K562 (cell line): ENCODE measurements around the gene FBXO28. TPM values are rescaled to one million over a fixed set of nuclear protein-coding genes. Genes with fewer than 3 reads are reported as not detected.

Experiments used
- ATAC-seq: fragments of 200-7000 bp; cut with Tn5 transposase; 3 replicates; pipeline ENCODE4 v1.9.1; 2020; ENCODE audit warnings: moderate library complexity
- BruUV-seq: library from RNA; stranded (reverse); fragments of 400-500 nt; replicated peaks from 2 replicates; lab custom pipeline; 2021; lab: Mats Ljungman, UMichigan
- CTCF ChIA-PET: fragments of 300-600 bp; formaldehyde crosslinking; extraction: SDS; loops from one replicate; lab custom pipeline; 2021; ENCODE audit warnings: low intra/inter-chr PET ratio; lab: Yijun Ruan, JAX
- POLR2A ChIA-PET: fragments of 300-600, 350-650 bp; sonication (Branson Sonifier 250); formaldehyde crosslinking; extraction: SDS; loops from one replicate; lab custom pipeline; 2021; ENCODE audit warnings: antibody characterized with exemption, inconsistent platforms; lab: Yijun Ruan, JAX
- DNase-seq, 4 experiments: peaks; one replicate each; pipeline versions ENCODE4 v3.0.0 to v3.0.0-alpha.2; 2011 to 2018; ENCODE audit warnings: low spot score in 3 of 4, mixed read lengths in 3 of 4; ENCODE audit errors: extremely low read depth in 1 of 4
- FAIRE-seq: peaks from 2 replicates; lab custom pipeline; 2011; peaks lifted over from hg19 to GRCh38; lab: Jason Lieb, UNC
- H2AFZ ChIP-seq: 2 replicates; pipeline ENCODE4 v1.6.0; 2011; ENCODE audit warnings: low read depth, low read length, control low read depth, inconsistent platforms
- H3K27ac ChIP-seq: fragments of 200-600 bp; 3 replicates; pipeline ENCODE4 v1.8.0; 2011; ENCODE audit warnings: low read depth, mild to moderate bottlenecking, control low read depth, inconsistent platforms, low read length, moderate library complexity, mixed read lengths; ENCODE audit errors: extremely low read depth
- H3K27me3 ChIP-seq, 2 experiments: fragments of 300-600 bp in 1 of 2; 2 replicates in 1 of 2; 3 replicates in 1 of 2; pipeline versions ENCODE4 v1.6.0 to v1.8.0; 2011; ENCODE audit warnings: inconsistent platforms in 2 of 2, low read length in 2 of 2, mild to moderate bottlenecking in 1 of 2, mixed read lengths in 1 of 2, moderate library complexity in 1 of 2; ENCODE audit not compliant: control insufficient read depth in 2 of 2, insufficient read depth in 2 of 2
- H3K36me3 ChIP-seq: fragments of 300-600 bp; 3 replicates; pipeline ENCODE4 v1.8.0; 2011; ENCODE audit warnings: mild to moderate bottlenecking, low read length, inconsistent platforms; ENCODE audit not compliant: control insufficient read depth, insufficient read depth
- H3K4me1 ChIP-seq, 2 experiments: fragments of 200-600 bp in 1 of 2; replicated peaks in 1 of 2; 2 replicates in 1 of 2; 3 replicates in 1 of 2; pipeline versions ENCODE4 v1.5.1 to v1.8.0; 2011; ENCODE audit warnings: inconsistent platforms in 2 of 2, low read length in 2 of 2, mild to moderate bottlenecking in 1 of 2, mixed read lengths in 1 of 2, moderate library complexity in 1 of 2; ENCODE audit not compliant: control insufficient read depth in 2 of 2, insufficient read depth in 2 of 2
- H3K4me2 ChIP-seq: 2 replicates; pipeline ENCODE4 v1.6.1; 2011; ENCODE audit warnings: low read length, control low read depth, inconsistent platforms, mixed read lengths; ENCODE audit not compliant: insufficient read depth
- H3K4me3 ChIP-seq: fragments of 200-600 bp; sonication (generic), shearing (Covaris generic); 2 replicates; pipeline ENCODE4 v1.5.1; 2016; ENCODE audit warnings: control low read depth, inconsistent platforms
- H3K79me2 ChIP-seq: fragments of 200-600 bp; 3 replicates; pipeline ENCODE4 v1.8.0; 2011; ENCODE audit warnings: low read length, inconsistent platforms; ENCODE audit not compliant: control insufficient read depth, insufficient read depth
- H3K9ac ChIP-seq, 2 experiments: 2 replicates each; pipeline versions ENCODE4 v1.6.0 to v1.6.1; 2011; ENCODE audit warnings: low read depth in 2 of 2, low read length in 2 of 2, control low read depth in 1 of 2, inconsistent platforms in 1 of 2, mild to moderate bottlenecking in 1 of 2, mixed read lengths in 1 of 2; ENCODE audit not compliant: insufficient read depth in 1 of 2
- H3K9me1 ChIP-seq: one replicate; pipeline ENCODE4 v1.6.0; 2011; ENCODE audit warnings: inconsistent platforms, mild to moderate bottlenecking, low read length, moderate library complexity; ENCODE audit not compliant: control insufficient read depth, insufficient read depth
- H3K9me3 ChIP-seq: replicated peaks from 2 replicates; pipeline ENCODE4 v1.5.1; 2011; ENCODE audit warnings: low read depth, low read length, inconsistent platforms; ENCODE audit not compliant: control insufficient read depth, insufficient read depth
- H4K20me1 ChIP-seq: replicated peaks from 2 replicates; pipeline ENCODE4 v1.6.1; 2011; ENCODE audit warnings: low read length, inconsistent platforms, mixed read lengths; ENCODE audit not compliant: control insufficient read depth, insufficient read depth
- CCNT2 ChIP-seq: IDR thresholded peaks from 2 replicates; pipeline ENCODE4 v1.6.1; 2011; ENCODE audit warnings: borderline replicate concordance, low read depth, mild to moderate bottlenecking, moderate library complexity, mixed read lengths, low read length; ENCODE audit not compliant: insufficient read length; ENCODE audit errors: extremely low read depth
- MEIS2 ChIP-seq: fragments of 450-650 bp; IDR thresholded peaks from 2 replicates; pipeline ENCODE4 v1.6.1; 2014; ENCODE audit warnings: mild to moderate bottlenecking; ENCODE audit not compliant: partially characterized antibody
- SREBF2 ChIP-seq: sonication (generic); formaldehyde crosslinking; IDR thresholded peaks from 2 replicates; pipeline ENCODE4 v1.4.0; 2020; ENCODE audit warnings: mild to moderate bottlenecking, missing genetic modification reagents
- U2AF1 ChIP-seq: fragments of 200-400 bp; formaldehyde crosslinking; optimal IDR thresholded peaks from 2 replicates; pipeline ENCODE3; 2017; ENCODE audit warnings: mild to moderate bottlenecking, low read depth, low read length, moderate library complexity
- WGBS: fragments of 100-300 bp; shearing (Covaris generic); methylation state at CpG from one replicate; pipeline ENCODE4 v1.1.6; 2016; ENCODE audit warnings: low coverage, mixed read lengths; ENCODE audit not compliant: insufficient coverage; ENCODE audit errors: missing lambda C conversion rate; 5-methylcytosine and 5-hydroxymethylcytosine counted together
- in situ Hi-C: fragments of 300-500 bp; cut with MboI; formaldehyde crosslinking; loops from 4 replicates; pipeline ENCODE4 v1.15.0; 2018; ENCODE audit warnings: inconsistent platforms, mixed read lengths
- intact Hi-C: fragments of 100-400 bp; cut with micrococcal nuclease; formaldehyde crosslinking; loops from 2 replicates; pipeline ENCODE4 v1.14.2; 2022
- polyA plus RNA-seq, 8 experiments: library from polyadenylated mRNA; depleted of rRNA in 4 of 8; stranded (reverse) in 5 of 8; unstranded in 3 of 8; fragments of >200 nt; fragmentation: Nextera tagmentation in 2 of 8; fragmentation: Illumina TruSeq in 1 of 8; extraction: Ambion mirVana in 2 of 8; extraction: Trizol in 1 of 8; gene quantifications; 2 replicates each; pipeline versions ENCODE4 v1.2.1 to v1.2.3, GENCODE V29; 2011 to 2014; ENCODE audit warnings: inconsistent platforms in 1 of 8, missing spikeins in 1 of 8
- total RNA-seq, 7 experiments: library from RNA; depleted of rRNA in 6 of 7; stranded (reverse); fragments of >200 nt in 6 of 7; fragmentation: Illumina TruSeq in 2 of 7; extraction: Trizol in 2 of 7; gene quantifications; 2 replicates each; pipeline versions ENCODE4 v1.2.1 to v1.2.3, GENCODE V29; 2011 to 2021; ENCODE audit warnings: low replicate concordance in 1 of 7
- TF ChIP-seq, protein P1 (sequence below): fragments of 450-650 bp; formaldehyde crosslinking; IDR thresholded peaks from 2 replicates; pipeline ENCODE4 v1.4.0; 2020; ENCODE audit warnings: mild to moderate bottlenecking, mixed read lengths

The FBXO28 gene
- total and polyA plus RNA-seq, 9 of the 15 experiments (the other 6 are each of a cell fraction or from before 2014, with no cell fraction given), result 4.1 to 34.8 (median 25.3) TPM

- Histone ChIP-seq H3K9ac (no peak overlapping the region), H2AFZ (no peak overlapping the region), H3K36me3 (no peaks in the 10 kb centered on the region), H3K4me3 (no peak overlapping the region), H3K9me1 (no peaks in the 10 kb centered on the region), H3K4me1 (peaks cover 5 to 12% of the 10 kb centered on the region in 2 experiments; a peak in 4 of 5 replicates), H3K27ac (no peak overlapping the region), H3K79me2 (no peaks in the 10 kb centered on the region), H4K20me1 (no peaks in the 10 kb centered on the region), H3K27me3 (no peaks in the 10 kb centered on the region), H3K9me3 (no peaks in the 10 kb centered on the region), H3K4me2 (no peak overlapping the region)
- DNase-seq, result no peak
- POLR2A ChIA-PET, result interaction anchor here (2.1 kb wide), 1 partner anchor 18 kb away, joined by 5 read pairs; no protein-coding TSS in a partner anchor
- no peak for FAIRE-seq
- no peak for ATAC-seq
- CTCF ChIA-PET, result interaction anchor here (0.6 kb wide), 1 partner anchor 623 kb away, joined by 3 read pairs; no protein-coding TSS in a partner anchor
- intact Hi-C loops, result no loop called here
- TF ChIP-seq MEIS2 (peak; percentile 6), SREBF2 (CRISPR knock-in tag) (no peak), CCNT2 (no peak), U2AF1 (no peak)
- TF ChIP-seq, protein P1, sequence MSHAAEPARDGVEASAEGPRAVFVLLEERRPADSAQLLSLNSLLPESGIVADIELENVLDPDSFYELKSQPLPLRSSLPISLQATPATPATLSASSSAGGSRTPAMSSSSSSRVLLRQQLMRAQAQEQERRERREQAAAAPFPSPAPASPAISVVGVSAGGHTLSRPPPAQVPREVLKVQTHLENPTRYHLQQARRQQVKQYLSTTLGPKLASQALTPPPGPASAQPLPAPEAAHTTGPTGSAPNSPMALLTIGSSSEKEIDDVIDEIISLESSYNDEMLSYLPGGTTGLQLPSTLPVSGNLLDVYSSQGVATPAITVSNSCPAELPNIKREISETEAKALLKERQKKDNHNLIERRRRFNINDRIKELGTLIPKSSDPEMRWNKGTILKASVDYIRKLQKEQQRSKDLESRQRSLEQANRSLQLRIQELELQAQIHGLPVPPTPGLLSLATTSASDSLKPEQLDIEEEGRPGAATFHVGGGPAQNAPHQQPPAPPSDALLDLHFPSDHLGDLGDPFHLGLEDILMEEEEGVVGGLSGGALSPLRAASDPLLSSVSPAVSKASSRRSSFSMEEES (CRISPR knock-in tag), result no peak
- BruUV-seq, result no TSS peak
- 32% methylated on average over 2 of the region's 2 CpGs for WGBS
- in situ Hi-C loops, result no loop called here
Measured at GRCh38 chr1:224081604-224082003, 32.3 kb upstream of the FBXO28 start.
